Fibroblast of the aortic adventitia (primary cell): Measurements from ENCODE around the gene PHKA2. TPM values are rescaled to one million over a fixed set of nuclear protein-coding genes. Genes with fewer than 3 reads are reported as not detected.

Experiments
- DNase-seq: peaks from one replicate; pipeline ENCODE4 v3.0.0-alpha.2; 2010; ENCODE audit warnings: low read depth
- H3K4me3 ChIP-seq: 2 replicates; pipeline ENCODE4 v1.5.1; 2011; ENCODE audit warnings: low read depth, mild to moderate bottlenecking, control low read depth, low read length, moderate library complexity
- total RNA-seq: library from RNA; depleted of rRNA; stranded (reverse); fragments of >200 nt; gene quantifications from 2 replicates; pipeline ENCODE4 v1.2.3, GENCODE V29; 2012; ENCODE audit warnings: low replicate concordance
- TF ChIP-seq, protein P1 (sequence below): IDR thresholded peaks from 2 replicates; pipeline ENCODE4 v1.5.1; 2011; ENCODE audit warnings: mild to moderate bottlenecking, low read length, control low read depth, inconsistent platforms; ENCODE audit not compliant: insufficient read depth

Gene PHKA2
- total RNA-seq, 1 donor, result 9.2 TPM

DNA sequence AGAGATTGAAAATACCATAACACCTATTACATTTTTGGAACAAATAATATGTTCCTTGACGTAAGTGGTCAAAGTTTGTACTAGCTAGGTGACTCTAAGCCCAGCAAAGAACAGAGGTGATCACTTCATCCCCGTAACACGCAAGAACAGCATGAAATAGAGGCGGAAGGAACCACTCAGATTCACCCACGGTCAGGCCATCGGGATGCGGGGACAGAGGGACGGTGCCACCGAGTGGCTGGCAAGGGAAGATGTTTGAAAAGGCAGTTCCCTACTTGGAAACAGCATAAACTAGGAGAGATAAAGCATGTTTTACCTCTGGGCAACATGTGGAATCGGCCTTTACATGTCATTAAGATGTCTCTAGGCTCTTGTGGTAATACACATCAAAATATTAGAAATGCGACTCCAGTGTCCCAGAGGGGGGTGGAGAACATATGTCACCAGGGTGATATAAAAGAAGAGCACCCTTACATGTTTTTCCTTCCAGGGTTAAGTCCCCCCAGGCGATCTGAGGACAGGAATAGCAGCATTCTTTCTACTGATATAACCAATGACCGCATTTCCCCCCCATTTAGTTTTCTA, 84.0 kb downstream of the PHKA2 start:
- TF ChIP-seq, protein P1, sequence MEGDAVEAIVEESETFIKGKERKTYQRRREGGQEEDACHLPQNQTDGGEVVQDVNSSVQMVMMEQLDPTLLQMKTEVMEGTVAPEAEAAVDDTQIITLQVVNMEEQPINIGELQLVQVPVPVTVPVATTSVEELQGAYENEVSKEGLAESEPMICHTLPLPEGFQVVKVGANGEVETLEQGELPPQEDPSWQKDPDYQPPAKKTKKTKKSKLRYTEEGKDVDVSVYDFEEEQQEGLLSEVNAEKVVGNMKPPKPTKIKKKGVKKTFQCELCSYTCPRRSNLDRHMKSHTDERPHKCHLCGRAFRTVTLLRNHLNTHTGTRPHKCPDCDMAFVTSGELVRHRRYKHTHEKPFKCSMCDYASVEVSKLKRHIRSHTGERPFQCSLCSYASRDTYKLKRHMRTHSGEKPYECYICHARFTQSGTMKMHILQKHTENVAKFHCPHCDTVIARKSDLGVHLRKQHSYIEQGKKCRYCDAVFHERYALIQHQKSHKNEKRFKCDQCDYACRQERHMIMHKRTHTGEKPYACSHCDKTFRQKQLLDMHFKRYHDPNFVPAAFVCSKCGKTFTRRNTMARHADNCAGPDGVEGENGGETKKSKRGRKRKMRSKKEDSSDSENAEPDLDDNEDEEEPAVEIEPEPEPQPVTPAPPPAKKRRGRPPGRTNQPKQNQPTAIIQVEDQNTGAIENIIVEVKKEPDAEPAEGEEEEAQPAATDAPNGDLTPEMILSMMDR, result no peak
- DNase-seq, result peak; percentile 4
- H3K4me3 ChIP-seq, result no peak overlapping the region

DNA sequence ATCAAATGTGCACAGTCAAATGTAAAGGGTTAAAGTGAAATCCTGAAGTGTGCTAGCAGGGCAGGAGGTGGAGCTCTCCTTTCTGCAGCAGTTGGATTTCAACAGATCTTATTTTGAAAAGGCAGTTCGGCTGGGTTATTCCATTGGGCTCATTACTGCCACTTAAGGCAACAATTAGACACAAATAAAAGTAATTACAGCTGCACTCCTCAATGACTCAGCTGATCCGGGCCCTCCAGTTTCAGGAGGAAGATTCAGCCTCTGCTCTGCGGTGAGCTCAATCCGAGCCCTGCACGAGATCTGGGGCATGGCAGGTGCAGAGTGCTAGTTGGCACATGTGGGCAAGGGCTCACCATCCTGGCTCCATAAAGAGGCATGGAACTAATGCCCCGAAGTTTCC, 85.4 kb downstream of the PHKA2 start:
- TF ChIP-seq, protein P1, result no peak

DNA sequence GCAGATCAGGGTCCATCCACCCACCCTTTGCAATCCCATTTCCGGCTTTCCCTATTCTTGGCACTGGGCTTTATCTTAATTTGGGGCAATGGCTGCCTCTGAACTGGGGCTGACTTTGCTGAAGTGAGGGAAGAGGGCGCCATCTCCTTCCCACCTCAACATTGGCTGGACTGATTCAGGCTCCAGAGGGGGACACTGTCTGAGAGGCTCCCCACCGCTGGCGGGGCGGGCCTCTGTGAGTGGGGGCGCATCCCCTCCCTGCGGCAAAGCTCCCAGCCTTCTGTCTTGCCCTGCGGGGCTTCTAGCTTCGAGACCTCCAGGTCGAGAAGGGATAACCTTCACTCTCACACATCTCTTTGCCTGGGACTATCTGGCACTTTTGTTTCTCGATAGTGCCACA, 85.8 kb downstream of the PHKA2 start:
- no peak for DNase-seq

More for the DNA sequence above, 85.4 kb downstream of the PHKA2 start:
- no peak for DNase-seq
- H3K4me3 ChIP-seq, result no peak overlapping the region

DNA sequence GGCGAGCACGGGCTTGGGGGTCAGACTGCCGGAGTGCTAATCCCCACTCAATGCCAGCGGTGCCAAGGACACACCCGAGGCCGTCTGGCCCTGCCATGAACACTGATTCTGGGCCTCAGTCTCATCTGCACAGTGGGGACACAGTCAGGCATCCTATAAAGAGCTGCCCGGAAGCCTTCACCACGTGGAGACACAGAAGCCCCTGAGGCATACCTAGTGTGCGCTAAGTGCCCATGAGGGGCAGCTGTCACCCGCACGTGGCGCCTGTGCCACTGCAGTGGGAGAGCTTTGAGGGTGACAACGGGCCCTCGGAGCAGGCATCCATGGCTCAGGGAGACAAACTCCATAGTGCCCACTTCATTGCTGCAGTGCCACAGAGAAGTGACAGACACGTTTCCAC, 86.3 kb downstream of the PHKA2 start:
- no peak for DNase-seq
- H3K4me3 ChIP-seq, result no peak overlapping the region
- TF ChIP-seq, protein P1, result no peak

More for the DNA sequence above, 85.8 kb downstream of the PHKA2 start:
- TF ChIP-seq, protein P1, result no peak
- no peak overlapping the region for H3K4me3 ChIP-seq

DNA sequence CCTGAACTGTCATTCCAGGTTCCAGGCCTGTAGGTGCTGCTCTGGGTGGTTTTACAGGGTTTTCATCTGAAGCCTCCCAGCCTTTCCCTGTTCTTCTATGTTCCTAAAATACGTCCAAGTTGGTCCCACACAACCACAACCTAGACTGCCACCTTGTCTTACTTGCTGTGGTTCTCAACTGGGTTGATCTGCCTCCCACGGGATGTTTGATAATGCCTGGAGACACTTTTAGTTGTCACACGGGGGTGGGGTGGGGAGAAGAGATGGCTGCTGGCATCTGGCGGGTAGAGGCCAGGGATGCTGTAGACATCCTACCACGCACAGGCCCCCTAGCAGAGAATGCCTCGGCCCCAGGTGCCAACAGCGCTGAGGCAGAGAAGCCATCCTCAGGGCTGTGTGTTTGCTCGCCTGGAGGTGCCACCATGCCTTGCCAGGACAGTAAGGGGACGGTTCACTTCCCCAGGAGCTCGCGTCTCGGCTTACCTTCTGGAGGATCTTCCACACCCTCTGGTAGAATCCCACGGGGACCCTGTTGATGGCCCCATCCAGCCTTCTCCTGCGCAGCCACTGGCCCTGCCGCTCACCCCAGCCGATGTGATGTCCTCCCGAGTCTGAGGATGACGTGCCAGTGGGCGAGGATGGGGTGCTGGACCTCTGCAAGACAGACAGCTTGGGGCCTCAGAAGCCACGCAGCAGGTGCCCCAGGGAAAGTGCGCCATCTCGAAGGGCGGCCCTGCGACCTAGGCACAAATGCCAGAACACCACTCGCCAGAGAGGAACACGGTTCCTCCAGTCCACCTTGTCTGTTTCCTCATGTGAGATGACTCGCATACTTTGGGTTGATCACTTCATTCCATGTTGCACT, 87.0 kb downstream of the PHKA2 start:
- DNase-seq, result no peak
- no peak overlapping the region for H3K4me3 ChIP-seq
- TF ChIP-seq, protein P1, result no peak

DNA sequence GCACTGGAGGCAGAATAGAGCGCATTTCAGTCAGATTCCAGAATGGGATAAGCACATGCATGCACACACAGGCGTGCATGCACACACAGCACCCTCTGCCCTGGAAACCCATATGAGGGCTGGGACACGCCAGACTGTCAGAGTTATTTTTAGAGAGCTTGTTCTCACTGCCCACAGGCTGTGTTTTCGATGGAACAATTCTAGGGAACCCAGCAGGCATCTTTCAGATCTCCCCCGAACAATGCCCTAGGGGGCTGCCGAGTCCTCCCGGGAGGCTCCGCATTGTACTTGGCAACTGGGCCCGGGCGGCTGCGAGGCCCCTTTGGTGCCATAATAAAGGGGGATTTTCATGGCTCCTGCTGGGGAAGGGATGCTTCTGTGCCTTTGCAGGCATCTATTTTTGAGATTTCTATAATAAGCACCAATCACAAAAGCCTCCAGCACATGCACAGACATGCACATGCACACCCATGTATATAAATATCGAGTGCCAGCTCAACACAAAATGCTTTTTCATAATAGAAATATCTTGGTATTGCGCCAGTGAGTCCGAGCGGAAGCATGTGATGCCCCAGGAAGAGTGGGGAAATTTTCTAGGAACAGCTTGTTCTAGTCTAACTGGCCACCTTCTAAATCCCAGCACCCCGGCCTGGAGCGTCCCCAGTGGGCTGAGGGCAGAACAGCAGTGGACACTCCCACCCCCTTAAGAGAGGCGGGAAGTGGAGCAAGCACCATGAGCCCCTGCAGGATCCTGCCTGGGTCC, 88.5 kb downstream of the PHKA2 start:
- no peak overlapping the region for H3K4me3 ChIP-seq
- DNase-seq, result peak; percentile 56
- TF ChIP-seq, protein P1, result peak; percentile 37
